H1 (cell line): ENCODE measurements around the gene DYRK2. TPM values are rescaled to one million over a fixed set of nuclear protein-coding genes. Genes with fewer than 3 reads are reported as not detected.

Experiments used
- BCL11A ChIP-seq, 2 experiments: IDR thresholded peaks; one replicate each; pipeline ENCODE4 v1.6.1; 2011; ENCODE audit warnings: low read depth in 2 of 2, low read length in 2 of 2, mild to moderate bottlenecking in 2 of 2
- CBX5 ChIP-seq: fragments of 300-800, 300-1000 bp; sonication (generic); IDR thresholded peaks from 2 replicates; pipeline ENCODE4 v1.7.1; 2016; ENCODE audit warnings: antibody characterized with exemption, low read length, low read depth
- GABPA ChIP-seq: IDR thresholded peaks from 2 replicates; pipeline ENCODE4 v1.6.1; 2011; ENCODE audit warnings: mild to moderate bottlenecking, low read length, moderate library complexity, borderline replicate concordance; ENCODE audit not compliant: insufficient read depth
- KDM1A ChIP-seq: fragments of 200-600, 300-600 bp; sonication (generic); IDR thresholded peaks from 2 replicates; pipeline ENCODE4 v1.7.1; 2016; ENCODE audit warnings: mild to moderate bottlenecking, low read length, borderline replicate concordance
- POU5F1 ChIP-seq: IDR thresholded peaks from 2 replicates; pipeline ENCODE4 v1.6.1; 2011; ENCODE audit warnings: low read depth, mild to moderate bottlenecking, low read length, moderate library complexity
- polyA plus RNA-seq, 7 experiments: library from polyadenylated mRNA; depleted of rRNA in 3 of 7; stranded (reverse) in 5 of 7; unstranded in 2 of 7; fragments of >200 nt in 5 of 7; fragments of 200-250 nt in 2 of 7; gene quantifications; 1 replicate in 5 of 7; 2 replicates in 1 of 7; 4 replicates in 1 of 7; pipeline versions ENCODE4 v1.2.1 to v1.2.3, GENCODE V29; 2011 to 2013; ENCODE audit warnings: missing spikeins in 2 of 7, mixed read lengths in 2 of 7
- total RNA-seq: library from RNA; stranded (reverse); fragmentation: NEBNext Ultra II Directional; extraction: Animal tissue kit (Norgen Biotek cat#: 25700); gene quantifications from 2 replicates; pipeline ENCODE4 v1.2.1, GENCODE V29; 2021

DYRK2 gene
- total and polyA plus RNA-seq, 2 of the 8 experiments (the other 6 are each of a cell fraction or from before 2014, with no cell fraction given): 11.2 to 31.6 TPM

- TF ChIP-seq POU5F1: no peak
- TF ChIP-seq CBX5: no peak
- TF ChIP-seq GABPA: no peak
- no peak for TF ChIP-seq BCL11A (IDR thresholded peaks at IDR 0.05; ENCODE audit: low read depth in 2 of 2, low read length in 2 of 2)
- no peak for TF ChIP-seq KDM1A
Observed at GRCh38 chr12:67659292-67659691, 10.7 kb downstream of the DYRK2 start (continued).
